Stimulated activated CD4-positive, alpha-beta T cell treated with anti-CD3 and anti-CD28 coated beads, TNF-alpha, amount 100 ng/mL, for 48 hours (primary cell): ENCODE measurements around the gene TIMM21.

Experiments used
- DNase-seq, 3 donors: peaks; one replicate each; pipeline ENCODE4 v3.0.0-alpha.2; 2020; ENCODE audit warnings: low read depth in 3 of 3

TIMM21 gene

GRCh38 chr18:74191577-74191976, 43.3 kb downstream of the TIMM21 start:
- DNase-seq, result no peak

- no peak for DNase-seq
Observed at GRCh38 chr18:74194691-74195090, 46.4 kb downstream of the TIMM21 start.

DNA sequence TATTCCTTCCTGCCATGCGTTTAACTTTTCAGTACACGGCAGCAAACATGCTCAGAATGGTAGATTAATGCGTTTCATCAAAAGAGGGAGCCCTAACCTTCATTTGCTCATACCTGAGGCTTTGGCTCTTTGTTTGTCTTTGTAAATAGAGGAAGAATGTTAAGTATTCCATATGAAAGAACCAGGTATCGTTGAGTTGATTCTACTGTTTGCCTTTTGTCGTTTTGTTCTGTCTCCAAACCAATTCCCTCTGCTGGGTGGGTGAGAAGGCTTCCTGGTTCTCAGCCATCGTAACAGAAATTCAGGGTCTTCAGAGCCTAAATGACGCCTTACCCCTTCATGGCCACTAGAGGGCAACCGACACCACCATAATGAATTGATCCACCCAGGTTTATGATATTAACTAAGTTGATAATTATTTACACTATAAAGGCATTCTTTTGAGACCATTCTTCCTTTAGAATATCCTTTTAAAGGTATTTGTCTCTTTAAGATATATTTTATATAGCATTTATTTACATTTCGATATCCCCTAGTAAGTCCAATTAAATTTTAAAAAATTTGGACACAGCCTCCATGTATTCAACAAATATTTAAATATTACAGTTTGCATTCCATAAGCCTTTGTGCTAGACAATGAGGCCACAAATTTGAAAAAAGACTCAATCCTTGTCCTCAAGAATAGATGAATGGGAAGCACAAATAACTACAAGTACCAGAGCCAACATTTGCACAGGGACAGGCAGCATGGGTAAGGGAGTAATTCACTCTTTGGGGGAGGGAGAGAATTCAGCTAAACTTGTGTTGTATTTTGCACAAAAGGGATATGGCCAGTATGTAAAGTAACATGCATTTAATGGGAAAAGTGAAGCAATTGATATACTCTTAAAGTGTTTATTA, 48.1 kb downstream of the TIMM21 start:
- DNase-seq, result peak in 1 of 3 donors; percentile 20

DNA sequence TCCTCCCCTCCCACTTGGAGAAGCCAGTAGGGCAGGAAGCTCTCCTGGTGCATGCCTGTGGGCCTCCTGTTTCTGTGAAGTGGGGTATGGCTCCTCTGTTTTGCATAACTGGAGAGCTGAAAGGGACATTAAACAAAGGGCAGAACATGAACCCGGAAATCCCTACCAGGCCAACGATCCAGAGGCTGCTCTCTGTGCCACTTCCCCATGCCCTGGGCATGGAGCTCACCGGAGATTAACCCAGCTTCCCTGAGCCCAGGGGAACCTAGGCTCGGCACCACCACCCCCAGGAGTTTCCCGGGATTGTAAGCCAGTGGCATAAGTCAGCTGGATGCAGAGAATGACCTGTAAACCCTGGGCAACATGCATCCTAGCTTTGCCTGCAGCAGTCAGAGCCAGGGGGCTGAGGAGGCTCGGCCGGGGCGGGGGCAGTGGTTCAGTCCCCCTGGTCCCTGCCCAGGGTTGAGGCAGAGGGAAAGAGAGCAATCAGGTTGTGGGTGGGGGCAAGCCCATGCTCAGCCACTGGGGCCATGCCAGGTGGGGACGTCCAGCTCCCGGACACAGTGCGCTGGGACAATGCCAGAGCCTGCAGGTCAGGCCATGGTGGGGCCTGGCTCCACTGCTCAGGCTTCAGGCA, 49.5 kb downstream of the TIMM21 start:
- DNase-seq, result no peak

- no peak for DNase-seq
Observed at GRCh38 chr18:74198453-74198852, 50.1 kb downstream of the TIMM21 start.

DNA sequence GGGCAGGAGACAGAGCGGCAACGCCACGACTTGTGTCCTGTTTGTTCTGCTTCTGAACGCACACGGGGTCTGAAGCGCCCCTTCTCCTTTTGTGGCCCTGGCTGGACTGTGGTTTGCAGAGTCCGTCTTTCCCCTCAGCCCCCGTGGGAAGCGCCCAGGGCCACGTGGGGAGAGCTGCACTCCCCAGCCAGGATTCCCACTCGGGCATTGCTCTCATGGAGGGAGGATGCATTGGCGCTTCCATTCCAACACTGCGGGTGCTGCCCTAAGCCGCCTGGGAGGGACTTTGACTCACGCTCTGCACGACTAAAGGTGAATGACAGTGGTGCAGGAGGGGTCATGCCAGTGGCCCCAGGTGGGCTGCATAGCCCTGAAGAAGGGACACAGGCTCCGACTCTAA, 52.5 kb downstream of the TIMM21 start:
- DNase-seq, result no peak

DNA sequence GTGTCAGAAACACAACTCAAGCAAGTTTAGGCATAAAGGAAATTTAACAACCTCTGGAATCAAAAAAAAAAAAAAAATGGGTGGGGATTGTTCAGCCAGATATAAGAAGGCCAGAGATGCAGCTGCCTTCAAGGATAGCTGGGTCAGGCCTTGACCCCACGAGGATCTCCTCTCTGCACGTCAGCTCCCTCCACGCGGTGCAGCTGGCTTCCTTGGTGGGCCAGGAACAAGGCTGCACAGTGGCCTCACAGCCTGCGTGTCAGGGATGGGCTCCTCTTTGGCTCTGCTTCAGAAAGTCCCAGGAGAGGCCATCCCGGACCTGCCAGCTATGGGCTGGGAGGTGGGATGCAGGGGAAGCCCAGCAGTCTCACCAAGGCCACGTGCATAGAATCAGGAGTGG, 55.5 kb downstream of the TIMM21 start:
- no peak for DNase-seq

DNA sequence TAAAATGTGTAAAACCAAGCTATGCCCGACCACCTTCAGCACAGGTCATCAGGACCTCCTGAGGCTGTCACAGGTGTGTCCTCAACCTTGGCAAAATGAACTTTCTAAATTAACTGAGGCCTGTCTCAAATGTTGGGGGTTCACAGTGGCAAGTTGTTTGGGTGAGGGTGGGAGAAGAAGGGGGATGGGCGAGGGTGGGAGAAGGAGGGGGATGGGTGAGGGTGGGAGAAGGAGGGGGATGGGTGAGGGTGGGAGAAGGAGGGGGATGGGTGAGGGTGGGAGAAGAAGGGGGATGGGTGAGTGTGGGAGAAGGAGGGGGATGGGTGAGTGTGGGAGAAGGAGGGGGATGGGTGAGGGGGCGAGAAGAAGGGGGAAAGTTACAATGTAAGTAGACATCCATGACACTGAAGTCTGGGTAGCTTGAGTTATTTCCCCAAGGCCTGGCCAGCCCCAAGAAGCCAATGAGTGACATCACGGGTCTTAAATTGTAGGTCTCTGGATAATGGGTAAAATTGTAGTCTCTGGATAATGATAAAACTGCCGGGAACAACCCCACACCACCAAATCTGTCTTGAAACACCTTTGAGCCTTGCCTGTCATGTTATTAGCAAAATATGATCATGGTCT, 56.3 kb downstream of the TIMM21 start:
- DNase-seq, result no peak
